Measurements from ENCODE around the gene EPM2AIP1. TPM values are rescaled to one million over a fixed set of nuclear protein-coding genes. Genes with fewer than 3 reads are reported as not detected.
A peak's percentile ranks its signal among the peaks of the same experiment; 100 is the strongest.

The EPM2AIP1 gene
- total and polyA plus RNA-seq, 9 of the 15 experiments (the other 6 are each of a cell fraction or from before 2014, with no cell fraction given), result 6.7 to 44.8 (median 25.2) TPM

DNA sequence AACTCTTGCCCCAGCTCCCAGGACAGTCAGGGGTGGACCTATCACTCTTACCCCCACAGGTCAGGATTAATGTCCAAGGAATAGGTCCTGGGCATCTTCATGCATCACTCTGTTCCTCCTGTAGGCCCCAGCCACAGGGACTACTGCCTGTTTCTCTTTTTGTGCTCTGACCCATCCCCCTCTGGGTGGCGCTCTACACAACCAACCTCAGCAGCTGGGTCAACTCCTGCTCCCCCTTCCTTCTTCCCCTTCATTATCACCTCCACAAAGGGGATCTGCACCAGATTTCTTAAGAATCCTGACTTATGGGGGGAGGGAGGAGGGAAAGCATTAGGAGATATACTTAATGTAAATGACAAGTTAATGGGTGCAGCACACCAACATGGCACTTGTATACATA, 35.9 kb downstream of the EPM2AIP1 start (continued):
- TF ChIP-seq, protein P1, sequence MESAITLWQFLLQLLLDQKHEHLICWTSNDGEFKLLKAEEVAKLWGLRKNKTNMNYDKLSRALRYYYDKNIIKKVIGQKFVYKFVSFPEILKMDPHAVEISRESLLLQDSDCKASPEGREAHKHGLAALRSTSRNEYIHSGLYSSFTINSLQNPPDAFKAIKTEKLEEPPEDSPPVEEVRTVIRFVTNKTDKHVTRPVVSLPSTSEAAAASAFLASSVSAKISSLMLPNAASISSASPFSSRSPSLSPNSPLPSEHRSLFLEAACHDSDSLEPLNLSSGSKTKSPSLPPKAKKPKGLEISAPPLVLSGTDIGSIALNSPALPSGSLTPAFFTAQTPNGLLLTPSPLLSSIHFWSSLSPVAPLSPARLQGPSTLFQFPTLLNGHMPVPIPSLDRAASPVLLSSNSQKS (CRISPR knock-in tag; IDR thresholded peaks at IDR 0.05), result no peak
- TF ChIP-seq, protein P2, sequence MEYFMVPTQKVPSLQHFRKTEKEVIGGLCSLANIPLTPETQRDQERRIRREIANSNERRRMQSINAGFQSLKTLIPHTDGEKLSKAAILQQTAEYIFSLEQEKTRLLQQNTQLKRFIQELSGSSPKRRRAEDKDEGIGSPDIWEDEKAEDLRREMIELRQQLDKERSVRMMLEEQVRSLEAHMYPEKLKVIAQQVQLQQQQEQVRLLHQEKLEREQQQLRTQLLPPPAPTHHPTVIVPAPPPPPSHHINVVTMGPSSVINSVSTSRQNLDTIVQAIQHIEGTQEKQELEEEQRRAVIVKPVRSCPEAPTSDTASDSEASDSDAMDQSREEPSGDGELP (CRISPR knock-in tag; IDR thresholded peaks at IDR 0.05; ENCODE audit: borderline replicate concordance), result peak; percentile 39; the same call in 1 of the 2 replicates
- TF ChIP-seq RAD21 (CRISPR knock-in tag; conservative IDR thresholded peaks at IDR 0.05 in 1 of 2, IDR thresholded peaks at IDR 0.05 in 1 of 2) (peak; percentile 18 to 57; a peak in 2 of 4 replicates), MEIS2 (IDR thresholded peaks at IDR 0.05; ENCODE audit: partially characterized antibody) (no peak), ZNF589 (CRISPR knock-in tag; IDR thresholded peaks at IDR 0.05; ENCODE audit: low read depth) (no peak), GTF2A2 (tag; IDR thresholded peaks at IDR 0.05) (no peak), GTF2F1 (IDR thresholded peaks at IDR 0.05; ENCODE audit: low read depth, low read length) (no peak), ARID4B (CRISPR knock-in tag; IDR thresholded peaks at IDR 0.05) (no peak), VEZF1 (CRISPR knock-in tag; IDR thresholded peaks at IDR 0.05) (peak; percentile 45), GABPB2 (CRISPR knock-in tag; conservative IDR thresholded peaks at IDR 0.05) (no peak), ZBTB2 (IDR thresholded peaks at IDR 0.05) (0 out of 2 replicates have a peak, but pooled peaks have one; percentile 28)
